Esophagus squamous epithelium (tissue), 5 donors: Measurements from ENCODE around the gene COX19. TPM values are rescaled to one million over a fixed set of nuclear protein-coding genes. Genes with fewer than 3 reads are reported as not detected.

Experiments
- DNase-seq: peaks from one replicate; lab custom pipeline; 2025; lab: John Stamatoyannopoulos, UW
- H3K27ac ChIP-seq, 4 donors: fragments of 200-600 bp; sonication (generic); one replicate each; pipeline ENCODE4 v1.5.1; 2016 to 2019; ENCODE audit warnings: mild to moderate bottlenecking in 1 of 4
- H3K27me3 ChIP-seq, 4 donors: fragments of 200-600 bp; sonication (generic); 1 replicate in 3 of 4; 2 replicates in 1 of 4; pipeline versions ENCODE4 v1.5.1 to v1.6.0; 2017 to 2021; ENCODE audit warnings: antibody characterized with exemption in 1 of 4
- H3K36me3 ChIP-seq, 3 donors: fragments of 200-600 bp; sonication (generic); one replicate each; pipeline ENCODE4 v1.5.1; 2016 to 2019
- H3K4me1 ChIP-seq, 3 donors: fragments of 200-600 bp; sonication (generic); one replicate each; pipeline ENCODE4 v1.5.1; 2017 to 2019
- H3K4me3 ChIP-seq, 4 donors: fragments of 200-600 bp; sonication (generic); 1 replicate in 3 of 4; 2 replicates in 1 of 4; pipeline ENCODE4 v1.5.1; 2016 to 2019; ENCODE audit warnings: mild to moderate bottlenecking in 2 of 4, moderate library complexity in 1 of 4
- H3K9me3 ChIP-seq, 3 donors: fragments of 200-600 bp; sonication (generic); one replicate each; pipeline ENCODE4 v1.5.1; 2016 to 2019
- CTCF ChIP-seq, 6 experiments: fragments of 450-650 bp in 4 of 6; fragments of 200-600 bp in 2 of 6; sonication (generic) in 2 of 6; IDR thresholded peaks; one replicate each; pipeline ENCODE4 v1.5.1; 2016 to 2019; ENCODE audit warnings: antibody characterized with exemption in 6 of 6, mild to moderate bottlenecking in 4 of 6, moderate library complexity in 4 of 6
- POLR2A ChIP-seq, 4 donors: fragments of 450-650 bp; IDR thresholded peaks; one replicate each; pipeline ENCODE4 v1.6.1; 2017; ENCODE audit warnings: antibody characterized with exemption in 4 of 4, mild to moderate bottlenecking in 4 of 4, moderate library complexity in 3 of 4
- whole genome bisulfite sequencing, 2 donors: methylation state at CpG; one replicate each; pipeline ENCODE4 v1.1.5; 2018; 5-methylcytosine and 5-hydroxymethylcytosine counted together
- intact Hi-C: fragments of 100-400 bp; cut with DNase I; formaldehyde crosslinking; loops from one replicate; pipeline ENCODE4 v1.15.0; 2022
- total RNA-seq, 4 donors: library from RNA; depleted of rRNA; stranded (reverse); fragments of >200 nt; gene quantifications; one replicate each; pipeline ENCODE4 v1.1.0, GENCODE V29; 2016
- donor health status: DM: yes; HTN: yes; CAD: no.

Gene COX19
- total RNA-seq, 4 donors from 2014 or later = 4.0 to 13.0 (median 6.9) TPM

GRCh38 chr7:921581-922333 lies 53.6 kb downstream of the COX19 start:
- no peak for TF ChIP-seq POLR2A (IDR thresholded peaks at IDR 0.05)
- no peak for TF ChIP-seq CTCF (IDR thresholded peaks at IDR 0.05)
- 31% methylated on average over 4 of the region's 36 CpGs; no CpG with 5 or more reads in 1 of the 2 donors for WGBS, 2 donors
- peak overlapping the region in 1 of 4 donors; percentile 52 for H3K4me3 ChIP-seq
- H3K36me3 ChIP-seq = peaks cover 0 to 5% (median 0%) of the 10 kb centered on the region in 3 donors
- peak overlapping the region in 2 of 4 donors; percentile 22 to 78 for H3K27ac ChIP-seq
- peaks cover 0 to 41% (median under 1%) of the 10 kb centered on the region in 3 donors for H3K4me1 ChIP-seq
- DNase-seq = no peak
- intact Hi-C loops = no loop called here
- no peaks in the 10 kb centered on the region for H3K9me3 ChIP-seq
- no peaks in the 10 kb centered on the region for H3K27me3 ChIP-seq

- peaks cover 0 to 5% (median 0%) of the 10 kb centered on the region in 3 donors for H3K36me3 ChIP-seq
- no peaks in the 10 kb centered on the region for H3K9me3 ChIP-seq
- H3K27me3 ChIP-seq = peaks cover 0 to 5% (median 0%) of the 10 kb centered on the region in 4 donors
- intact Hi-C loops = no loop called here
- TF ChIP-seq POLR2A (IDR thresholded peaks at IDR 0.05) = no peak
- no peak for TF ChIP-seq CTCF (IDR thresholded peaks at IDR 0.05)
- 84 to 93% methylated on average over 10 to 11 of the region's 15 CpGs for WGBS, 2 donors
- no peak for DNase-seq
- H3K27ac ChIP-seq = no peak overlapping the region
- H3K4me1 ChIP-seq = peaks cover 0 to 48% (median 7%) of the 10 kb centered on the region in 3 donors
- no peak overlapping the region for H3K4me3 ChIP-seq
Measured at GRCh38 chr7:921071-921461, 54.3 kb downstream of the COX19 start.

- Histone ChIP-seq H3K27me3 (peaks cover 0 to 5% (median 0%) of the 10 kb centered on the region in 4 donors), H3K4me1 (peaks cover 0 to 51% (median 9%) of the 10 kb centered on the region in 3 donors), H3K27ac (no peak overlapping the region), H3K4me3 (no peak overlapping the region), H3K9me3 (no peaks in the 10 kb centered on the region), H3K36me3 (peaks cover 0 to 5% (median 0%) of the 10 kb centered on the region in 3 donors)
- WGBS, 2 donors = 85% methylated on average over 9 of the region's 40 CpGs; no CpG with 5 or more reads in 1 of the 2 donors
- intact Hi-C loops = no loop called here
- TF ChIP-seq CTCF (IDR thresholded peaks at IDR 0.05) = no peak
- DNase-seq = no peak
Measured at GRCh38 chr7:920351-921070, 54.8 kb downstream of the COX19 start.

GRCh38 chr7:919924-920341 lies 55.4 kb downstream of the COX19 start:
- 81 to 82% methylated on average over 21 to 26 of the region's 26 CpGs for WGBS, 2 donors
- H3K27ac ChIP-seq = no peak overlapping the region
- intact Hi-C loops = no loop called here

More at GRCh38 chr7:919924-920341, 55.4 kb downstream of the COX19 start:
- Histone ChIP-seq H3K36me3 (peaks cover 0 to 5% (median 0%) of the 10 kb centered on the region in 3 donors), H3K4me1 (peaks cover 0 to 47% (median 9%) of the 10 kb centered on the region in 3 donors), H3K9me3 (no peaks in the 10 kb centered on the region), H3K27me3 (peaks cover 0 to 5% (median 0%) of the 10 kb centered on the region in 4 donors), H3K4me3 (no peak overlapping the region)
- no peak for TF ChIP-seq POLR2A (IDR thresholded peaks at IDR 0.05)
- TF ChIP-seq CTCF (IDR thresholded peaks at IDR 0.05) = no peak
- no peak for DNase-seq
